SK-N-MC (cell line): ENCODE results near the gene SPRR3.

Experiments used
- EZH2 ChIP-seq: fragments of 200-600 bp; sonication (generic); IDR thresholded peaks from one replicate; pipeline ENCODE4 v1.6.1; 2017; ENCODE audit warnings: antibody characterized with exemption
- FOXP2 ChIP-seq: optimal IDR thresholded peaks from 2 replicates; pipeline ENCODE3; 2011; ENCODE audit warnings: mild to moderate bottlenecking, moderate library complexity; ENCODE audit not compliant: insufficient read depth; ENCODE audit errors: extremely low read length, control extremely low read depth
- POLR2AphosphoS5 ChIP-seq: IDR thresholded peaks from 2 replicates; pipeline ENCODE4 v1.6.1; 2012; ENCODE audit warnings: mild to moderate bottlenecking, low read depth, low read length, borderline replicate concordance

- no peak for TF ChIP-seq POLR2AphosphoS5
- TF ChIP-seq EZH2: no peak
- TF ChIP-seq FOXP2: no peak
These were observed 4.7 kb upstream of the SPRR3 start for GRCh38 chr1:152996633-152997400.
